K562 (cell line): ENCODE results near the gene LYZL6. TPM values are rescaled to one million over a fixed set of nuclear protein-coding genes. Genes with fewer than 3 reads are reported as not detected.
"Not testable (repeated sequence)": the region's sequence is repeated elsewhere in the genome, so short reads cannot be mapped to it uniquely, and the experiment has no call there.

Experiments
- ATAC-seq: fragments of 200-7000 bp; cut with Tn5 transposase; 3 replicates; pipeline ENCODE4 v1.9.1; 2020; ENCODE audit warnings: moderate library complexity
- BruUV-seq: library from RNA; stranded (reverse); fragments of 400-500 nt; replicated peaks from 2 replicates; lab custom pipeline; 2021; lab: Mats Ljungman, UMichigan
- CTCF ChIA-PET: fragments of 300-600 bp; formaldehyde crosslinking; extraction: SDS; loops from one replicate; lab custom pipeline; 2021; ENCODE audit warnings: low intra/inter-chr PET ratio; lab: Yijun Ruan, JAX
- POLR2A ChIA-PET: fragments of 300-600, 350-650 bp; sonication (Branson Sonifier 250); formaldehyde crosslinking; extraction: SDS; loops from one replicate; lab custom pipeline; 2021; ENCODE audit warnings: antibody characterized with exemption, inconsistent platforms; lab: Yijun Ruan, JAX
- DNase-seq, 4 experiments: peaks; one replicate each; pipeline versions ENCODE4 v3.0.0 to v3.0.0-alpha.2; 2011 to 2018; ENCODE audit warnings: low spot score in 3 of 4, mixed read lengths in 3 of 4; ENCODE audit errors: extremely low read depth in 1 of 4
- FAIRE-seq: peaks from 2 replicates; lab custom pipeline; 2011; peaks lifted over from hg19 to GRCh38; lab: Jason Lieb, UNC
- H2AFZ ChIP-seq: 2 replicates; pipeline ENCODE4 v1.6.0; 2011; ENCODE audit warnings: low read depth, low read length, control low read depth, inconsistent platforms
- H3K27ac ChIP-seq: fragments of 200-600 bp; 3 replicates; pipeline ENCODE4 v1.8.0; 2011; ENCODE audit warnings: low read depth, mild to moderate bottlenecking, control low read depth, inconsistent platforms, low read length, moderate library complexity, mixed read lengths; ENCODE audit errors: extremely low read depth
- H3K27me3 ChIP-seq, 2 experiments: fragments of 300-600 bp in 1 of 2; 2 replicates in 1 of 2; 3 replicates in 1 of 2; pipeline versions ENCODE4 v1.6.0 to v1.8.0; 2011; ENCODE audit warnings: inconsistent platforms in 2 of 2, low read length in 2 of 2, mild to moderate bottlenecking in 1 of 2, mixed read lengths in 1 of 2, moderate library complexity in 1 of 2; ENCODE audit not compliant: control insufficient read depth in 2 of 2, insufficient read depth in 2 of 2
- H3K36me3 ChIP-seq: fragments of 300-600 bp; 3 replicates; pipeline ENCODE4 v1.8.0; 2011; ENCODE audit warnings: mild to moderate bottlenecking, low read length, inconsistent platforms; ENCODE audit not compliant: control insufficient read depth, insufficient read depth
- H3K4me1 ChIP-seq, 2 experiments: fragments of 200-600 bp in 1 of 2; replicated peaks in 1 of 2; 2 replicates in 1 of 2; 3 replicates in 1 of 2; pipeline versions ENCODE4 v1.5.1 to v1.8.0; 2011; ENCODE audit warnings: inconsistent platforms in 2 of 2, low read length in 2 of 2, mild to moderate bottlenecking in 1 of 2, mixed read lengths in 1 of 2, moderate library complexity in 1 of 2; ENCODE audit not compliant: control insufficient read depth in 2 of 2, insufficient read depth in 2 of 2
- H3K4me2 ChIP-seq: 2 replicates; pipeline ENCODE4 v1.6.1; 2011; ENCODE audit warnings: low read length, control low read depth, inconsistent platforms, mixed read lengths; ENCODE audit not compliant: insufficient read depth
- H3K4me3 ChIP-seq: fragments of 200-600 bp; sonication (generic), shearing (Covaris generic); 2 replicates; pipeline ENCODE4 v1.5.1; 2016; ENCODE audit warnings: control low read depth, inconsistent platforms
- H3K79me2 ChIP-seq: fragments of 200-600 bp; 3 replicates; pipeline ENCODE4 v1.8.0; 2011; ENCODE audit warnings: low read length, inconsistent platforms; ENCODE audit not compliant: control insufficient read depth, insufficient read depth
- H3K9ac ChIP-seq, 2 experiments: 2 replicates each; pipeline versions ENCODE4 v1.6.0 to v1.6.1; 2011; ENCODE audit warnings: low read depth in 2 of 2, low read length in 2 of 2, control low read depth in 1 of 2, inconsistent platforms in 1 of 2, mild to moderate bottlenecking in 1 of 2, mixed read lengths in 1 of 2; ENCODE audit not compliant: insufficient read depth in 1 of 2
- H3K9me1 ChIP-seq: one replicate; pipeline ENCODE4 v1.6.0; 2011; ENCODE audit warnings: inconsistent platforms, mild to moderate bottlenecking, low read length, moderate library complexity; ENCODE audit not compliant: control insufficient read depth, insufficient read depth
- H3K9me3 ChIP-seq: replicated peaks from 2 replicates; pipeline ENCODE4 v1.5.1; 2011; ENCODE audit warnings: low read depth, low read length, inconsistent platforms; ENCODE audit not compliant: control insufficient read depth, insufficient read depth
- H4K20me1 ChIP-seq: replicated peaks from 2 replicates; pipeline ENCODE4 v1.6.1; 2011; ENCODE audit warnings: low read length, inconsistent platforms, mixed read lengths; ENCODE audit not compliant: control insufficient read depth, insufficient read depth
- CBFA2T3 ChIP-seq: fragments of 450-650 bp; IDR thresholded peaks from 2 replicates; pipeline ENCODE4 v1.6.1; 2017
- FOXJ3 ChIP-seq: sonication (generic); formaldehyde crosslinking; IDR thresholded peaks from 2 replicates; pipeline ENCODE4 v1.4.0; 2020; ENCODE audit warnings: mild to moderate bottlenecking, missing genetic modification reagents
- HNRNPL ChIP-seq: fragments of 200-400 bp; formaldehyde crosslinking; IDR thresholded peaks from 2 replicates; pipeline ENCODE4 v1.6.1; 2017; ENCODE audit warnings: low read depth, mild to moderate bottlenecking, low read length
- MBD2 ChIP-seq: sonication (generic); IDR thresholded peaks from 2 replicates; pipeline ENCODE4 v1.6.1; 2016; ENCODE audit warnings: low read depth, borderline replicate concordance
- PHB2 ChIP-seq: fragments of 450-650 bp; IDR thresholded peaks from 2 replicates; pipeline ENCODE4 v1.6.1; 2017; ENCODE audit warnings: low read depth
- SIN3B ChIP-seq: fragments of 450-650 bp; IDR thresholded peaks from 2 replicates; pipeline ENCODE4 v1.6.1; 2017; ENCODE audit warnings: low read depth, mild to moderate bottlenecking, moderate library complexity
- SNRNP70 ChIP-seq: fragments of 200-400 bp; formaldehyde crosslinking; optimal IDR thresholded peaks from 2 replicates; pipeline ENCODE3; 2017; ENCODE audit warnings: low read depth, low read length
- TRIM24 ChIP-seq, 2 experiments: fragments of 450-650 bp; IDR thresholded peaks; 2 replicates each; pipeline ENCODE4 v1.6.1; 2016
- ZNF133 ChIP-seq: fragments of 250-450 bp; sonication (Bioruptor Pico); IDR thresholded peaks from 2 replicates; pipeline ENCODE4 v1.4.0; 2020; ENCODE audit warnings: mild to moderate bottlenecking
- ZNF695 ChIP-seq: fragments of 450-650 bp; formaldehyde crosslinking; IDR thresholded peaks from 2 replicates; pipeline ENCODE4 v1.4.0; 2020; ENCODE audit warnings: mild to moderate bottlenecking, moderate library complexity
- WGBS: fragments of 100-300 bp; shearing (Covaris generic); methylation state at CpG from one replicate; pipeline ENCODE4 v1.1.6; 2016; ENCODE audit warnings: low coverage, mixed read lengths; ENCODE audit not compliant: insufficient coverage; ENCODE audit errors: missing lambda C conversion rate; 5-methylcytosine and 5-hydroxymethylcytosine counted together
- in situ Hi-C: fragments of 300-500 bp; cut with MboI; formaldehyde crosslinking; loops from 4 replicates; pipeline ENCODE4 v1.15.0; 2018; ENCODE audit warnings: inconsistent platforms, mixed read lengths
- intact Hi-C: fragments of 100-400 bp; cut with micrococcal nuclease; formaldehyde crosslinking; loops from 2 replicates; pipeline ENCODE4 v1.14.2; 2022
- polyA plus RNA-seq, 8 experiments: library from polyadenylated mRNA; depleted of rRNA in 4 of 8; stranded (reverse) in 5 of 8; unstranded in 3 of 8; fragments of >200 nt; fragmentation: Nextera tagmentation in 2 of 8; fragmentation: Illumina TruSeq in 1 of 8; extraction: Ambion mirVana in 2 of 8; extraction: Trizol in 1 of 8; gene quantifications; 2 replicates each; pipeline versions ENCODE4 v1.2.1 to v1.2.3, GENCODE V29; 2011 to 2014; ENCODE audit warnings: inconsistent platforms in 1 of 8, missing spikeins in 1 of 8
- total RNA-seq, 7 experiments: library from RNA; depleted of rRNA in 6 of 7; stranded (reverse); fragments of >200 nt in 6 of 7; fragmentation: Illumina TruSeq in 2 of 7; extraction: Trizol in 2 of 7; gene quantifications; 2 replicates each; pipeline versions ENCODE4 v1.2.1 to v1.2.3, GENCODE V29; 2011 to 2021; ENCODE audit warnings: low replicate concordance in 1 of 7
- TF ChIP-seq, protein P1 (sequence below): fragments of 450-650 bp; formaldehyde crosslinking; IDR thresholded peaks from 2 replicates; pipeline ENCODE4 v1.4.0; 2020; ENCODE audit warnings: mild to moderate bottlenecking, moderate library complexity
- TF ChIP-seq, protein P2 (sequence below): fragments of 250-450 bp; sonication (Bioruptor Pico); IDR thresholded peaks from 2 replicates; pipeline ENCODE4 v1.6.1; 2021; ENCODE audit warnings: mild to moderate bottlenecking
- TF ChIP-seq, protein P3 (sequence below), 2 experiments: fragments of 450-650 bp; conservative IDR thresholded peaks; 2 replicates each; pipeline ENCODE4 v1.6.1; 2017; ENCODE audit warnings: mild to moderate bottlenecking in 2 of 2, moderate library complexity in 2 of 2
- TF ChIP-seq, protein P4 (sequence below): sonication (generic); formaldehyde crosslinking; IDR thresholded peaks from 2 replicates; pipeline ENCODE4 v1.8.1; 2023; ENCODE audit warnings: mild to moderate bottlenecking, missing genetic modification reagents

Gene LYZL6
- total and polyA plus RNA-seq, 9 of the 15 experiments (the other 6 are each of a cell fraction or from before 2014, with no cell fraction given), result not detected

DNA sequence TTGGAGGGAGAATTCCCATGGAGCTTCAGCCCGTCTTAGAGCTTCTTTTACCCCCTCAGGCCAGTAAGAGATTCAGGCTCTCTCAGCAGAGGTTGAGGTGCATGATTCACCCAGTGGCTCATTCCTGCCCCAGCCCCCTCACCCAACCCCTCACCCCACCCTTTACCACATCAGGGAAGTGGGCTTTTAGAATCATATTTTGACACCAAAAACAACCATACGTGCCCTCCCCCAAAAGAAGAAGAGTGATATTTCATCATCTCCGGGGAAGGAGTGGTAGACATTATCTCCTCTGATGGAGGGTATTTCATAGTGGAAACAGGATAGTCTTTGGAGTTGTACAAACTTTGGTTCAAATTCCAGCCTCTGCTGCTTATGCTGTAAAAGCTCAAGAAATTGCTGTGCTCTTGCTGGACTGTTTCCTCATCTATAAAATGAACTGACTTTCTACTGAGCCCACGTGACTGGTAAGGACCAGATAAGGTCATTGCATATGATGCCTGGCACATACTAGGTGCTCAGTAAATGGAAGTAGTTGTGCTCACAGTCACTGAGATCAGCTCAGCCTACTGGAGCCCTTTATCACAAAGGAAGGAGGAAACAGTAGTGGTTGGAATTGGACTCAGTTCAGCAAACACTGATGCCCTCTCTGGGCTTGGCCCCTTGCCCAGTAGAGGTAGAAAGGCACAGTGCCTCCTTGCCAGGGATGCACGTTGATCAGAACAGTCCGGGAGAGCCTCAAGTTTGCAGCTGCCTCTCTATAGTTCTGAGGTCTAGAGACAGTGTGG lies 45.0 kb downstream of the LYZL6 start (continued):
- no peak for TF ChIP-seq ZNF695 (CRISPR knock-in tag)
- TF ChIP-seq HNRNPL, result no peak
- TF ChIP-seq, protein P1, sequence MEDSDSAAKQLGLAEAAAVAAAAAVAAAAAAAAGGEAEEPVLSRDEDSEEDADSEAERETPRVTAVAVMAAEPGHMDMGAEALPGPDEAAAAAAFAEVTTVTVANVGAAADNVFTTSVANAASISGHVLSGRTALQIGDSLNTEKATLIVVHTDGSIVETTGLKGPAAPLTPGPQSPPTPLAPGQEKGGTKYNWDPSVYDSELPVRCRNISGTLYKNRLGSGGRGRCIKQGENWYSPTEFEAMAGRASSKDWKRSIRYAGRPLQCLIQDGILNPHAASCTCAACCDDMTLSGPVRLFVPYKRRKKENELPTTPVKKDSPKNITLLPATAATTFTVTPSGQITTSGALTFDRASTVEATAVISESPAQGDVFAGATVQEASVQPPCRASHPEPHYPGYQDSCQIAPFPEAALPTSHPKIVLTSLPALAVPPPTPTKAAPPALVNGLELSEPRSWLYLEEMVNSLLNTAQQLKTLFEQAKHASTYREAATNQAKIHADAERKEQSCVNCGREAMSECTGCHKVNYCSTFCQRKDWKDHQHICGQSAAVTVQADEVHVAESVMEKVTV, result no peak
- no peak for TF ChIP-seq PHB2
- peak; percentile 25 to 29; a peak in 1 of 4 replicates for TF ChIP-seq TRIM24 (IDR thresholded peaks at IDR 0.05)
- no peak for TF ChIP-seq ZNF133
- TF ChIP-seq, protein P2, sequence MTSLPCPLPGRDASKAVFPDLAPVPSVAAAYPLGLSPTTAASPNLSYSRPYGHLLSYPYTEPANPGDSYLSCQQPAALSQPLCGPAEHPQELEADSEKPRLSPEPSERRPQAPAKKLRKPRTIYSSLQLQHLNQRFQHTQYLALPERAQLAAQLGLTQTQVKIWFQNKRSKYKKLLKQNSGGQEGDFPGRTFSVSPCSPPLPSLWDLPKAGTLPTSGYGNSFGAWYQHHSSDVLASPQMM, result no peak
- TF ChIP-seq, protein P3, sequence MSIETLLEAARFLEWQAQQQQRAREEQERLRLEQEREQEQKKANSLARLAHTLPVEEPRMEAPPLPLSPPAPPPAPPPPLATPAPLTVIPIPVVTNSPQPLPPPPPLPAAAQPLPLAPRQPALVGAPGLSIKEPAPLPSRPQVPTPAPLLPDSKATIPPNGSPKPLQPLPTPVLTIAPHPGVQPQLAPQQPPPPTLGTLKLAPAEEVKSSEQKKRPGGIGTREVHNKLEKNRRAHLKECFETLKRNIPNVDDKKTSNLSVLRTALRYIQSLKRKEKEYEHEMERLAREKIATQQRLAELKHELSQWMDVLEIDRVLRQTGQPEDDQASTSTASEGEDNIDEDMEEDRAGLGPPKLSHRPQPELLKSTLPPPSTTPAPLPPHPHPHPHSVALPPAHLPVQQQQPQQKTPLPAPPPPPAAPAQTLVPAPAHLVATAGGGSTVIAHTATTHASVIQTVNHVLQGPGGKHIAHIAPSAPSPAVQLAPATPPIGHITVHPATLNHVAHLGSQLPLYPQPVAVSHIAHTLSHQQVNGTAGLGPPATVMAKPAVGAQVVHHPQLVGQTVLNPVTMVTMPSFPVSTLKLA (conservative IDR thresholded peaks at IDR 0.05), result no peak
- TF ChIP-seq MBD2, result no peak
- TF ChIP-seq SNRNP70, result no peak
- no peak for TF ChIP-seq FOXJ3 (CRISPR knock-in tag)
- no peak for TF ChIP-seq SIN3B
- no peak for TF ChIP-seq CBFA2T3
- TF ChIP-seq, protein P4, sequence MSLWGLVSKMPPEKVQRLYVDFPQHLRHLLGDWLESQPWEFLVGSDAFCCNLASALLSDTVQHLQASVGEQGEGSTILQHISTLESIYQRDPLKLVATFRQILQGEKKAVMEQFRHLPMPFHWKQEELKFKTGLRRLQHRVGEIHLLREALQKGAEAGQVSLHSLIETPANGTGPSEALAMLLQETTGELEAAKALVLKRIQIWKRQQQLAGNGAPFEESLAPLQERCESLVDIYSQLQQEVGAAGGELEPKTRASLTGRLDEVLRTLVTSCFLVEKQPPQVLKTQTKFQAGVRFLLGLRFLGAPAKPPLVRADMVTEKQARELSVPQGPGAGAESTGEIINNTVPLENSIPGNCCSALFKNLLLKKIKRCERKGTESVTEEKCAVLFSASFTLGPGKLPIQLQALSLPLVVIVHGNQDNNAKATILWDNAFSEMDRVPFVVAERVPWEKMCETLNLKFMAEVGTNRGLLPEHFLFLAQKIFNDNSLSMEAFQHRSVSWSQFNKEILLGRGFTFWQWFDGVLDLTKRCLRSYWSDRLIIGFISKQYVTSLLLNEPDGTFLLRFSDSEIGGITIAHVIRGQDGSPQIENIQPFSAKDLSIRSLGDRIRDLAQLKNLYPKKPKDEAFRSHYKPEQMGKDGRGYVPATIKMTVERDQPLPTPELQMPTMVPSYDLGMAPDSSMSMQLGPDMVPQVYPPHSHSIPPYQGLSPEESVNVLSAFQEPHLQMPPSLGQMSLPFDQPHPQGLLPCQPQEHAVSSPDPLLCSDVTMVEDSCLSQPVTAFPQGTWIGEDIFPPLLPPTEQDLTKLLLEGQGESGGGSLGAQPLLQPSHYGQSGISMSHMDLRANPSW, result no peak

DNA sequence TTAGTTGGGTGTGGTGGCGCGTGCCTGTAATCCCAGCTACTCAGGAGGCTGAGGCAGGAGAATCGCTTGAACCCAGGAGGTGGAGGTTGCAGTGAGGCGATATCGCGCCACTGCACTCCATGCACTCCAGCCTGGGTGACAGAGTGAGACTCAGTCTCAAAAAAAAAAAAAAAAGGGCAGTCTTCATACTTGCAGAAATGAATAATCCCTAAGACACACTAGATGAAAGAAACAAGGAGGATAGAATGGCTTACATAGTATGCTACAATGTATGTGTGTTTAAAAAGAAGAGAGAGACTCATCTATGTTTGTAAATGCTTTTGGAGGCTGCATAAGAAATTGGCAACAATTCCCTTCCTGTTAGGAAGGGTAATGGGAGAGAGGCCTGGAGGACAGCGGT lies 45.7 kb downstream of the LYZL6 start:
- H3K4me3 ChIP-seq, H3K79me2 ChIP-seq, DNase-seq, BruUV-seq, in situ Hi-C loops, H3K4me2 ChIP-seq, H3K27ac ChIP-seq, H3K27me3 ChIP-seq, ATAC-seq, H4K20me1 ChIP-seq, FAIRE-seq, H3K9ac ChIP-seq, H3K9me3 ChIP-seq, H3K36me3 ChIP-seq, intact Hi-C loops, H3K9me1 ChIP-seq, CTCF ChIA-PET: not testable (repeated sequence)
- Histone ChIP-seq H2AFZ (0 out of 2 replicates have a peak overlapping the region, but pooled peaks have one; percentile 52), H3K4me1 (peaks cover 9 to 27% of the 10 kb centered on the region in 2 experiments; a peak in 4 of 5 replicates)
- POLR2A ChIA-PET, result interaction anchor here (1.0 kb wide), 1 partner anchor 9 kb away, joined by 4 read pairs; no protein-coding TSS in a partner anchor
- 87% methylated on average over 3 of the region's 7 CpGs for WGBS
